GM21515 (cell line): ENCODE measurements around the gene ABHD5.

ENCODE experiments used
- ATAC-seq: cut with Tn5 transposase; IDR thresholded peaks from one replicate; pipeline ENCODE4 v1.9.1; 2021; ENCODE audit not compliant: unreplicated experiment

Gene ABHD5

GRCh38 chr3:43710607-43711006 is 19.9 kb downstream of the ABHD5 start:
- no peak for ATAC-seq

- no peak for ATAC-seq
Measured at GRCh38 chr3:43718296-43718695, 27.6 kb downstream of the ABHD5 start.

DNA sequence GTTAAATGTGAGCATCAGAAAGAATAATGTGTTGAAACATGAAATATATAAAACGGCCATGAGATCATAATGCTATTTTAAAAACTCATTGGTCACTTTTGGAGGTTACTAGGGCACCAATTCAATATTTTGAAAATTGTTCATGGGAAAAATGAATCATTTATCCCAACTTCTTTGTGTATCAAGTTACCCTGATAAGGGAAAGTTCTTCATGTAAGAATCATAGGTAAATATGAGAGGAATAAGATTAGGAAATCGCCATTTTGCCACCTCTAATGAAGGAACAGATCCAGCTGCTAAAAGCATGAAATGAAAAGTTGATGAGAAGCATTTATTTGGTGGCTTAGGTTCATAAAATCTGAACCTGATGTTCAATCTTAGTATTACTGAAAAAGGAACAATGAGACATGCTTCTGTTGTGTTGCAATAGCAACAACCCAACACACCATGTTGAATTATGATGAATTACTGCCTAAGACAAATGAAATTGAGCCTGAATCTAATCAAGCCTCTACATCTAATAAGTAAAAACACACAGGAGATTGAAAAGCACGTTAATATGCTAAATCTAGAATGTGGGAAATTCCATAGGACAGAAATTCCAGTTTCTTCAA is 32.5 kb downstream of the ABHD5 start:
- ATAC-seq = no peak

- no peak for ATAC-seq
Measured at GRCh38 chr3:43726521-43726920, 35.8 kb downstream of the ABHD5 start.

GRCh38 chr3:43727930-43728329 is 37.2 kb downstream of the ABHD5 start:
- no peak for ATAC-seq

GRCh38 chr3:43728476-43728875 is 37.7 kb downstream of the ABHD5 start:
- no peak for ATAC-seq

- ATAC-seq = no peak
Measured at GRCh38 chr3:43728947-43729346, 38.2 kb downstream of the ABHD5 start.

- no peak for ATAC-seq
Measured at GRCh38 chr3:43729707-43730414, 39.1 kb downstream of the ABHD5 start.

DNA sequence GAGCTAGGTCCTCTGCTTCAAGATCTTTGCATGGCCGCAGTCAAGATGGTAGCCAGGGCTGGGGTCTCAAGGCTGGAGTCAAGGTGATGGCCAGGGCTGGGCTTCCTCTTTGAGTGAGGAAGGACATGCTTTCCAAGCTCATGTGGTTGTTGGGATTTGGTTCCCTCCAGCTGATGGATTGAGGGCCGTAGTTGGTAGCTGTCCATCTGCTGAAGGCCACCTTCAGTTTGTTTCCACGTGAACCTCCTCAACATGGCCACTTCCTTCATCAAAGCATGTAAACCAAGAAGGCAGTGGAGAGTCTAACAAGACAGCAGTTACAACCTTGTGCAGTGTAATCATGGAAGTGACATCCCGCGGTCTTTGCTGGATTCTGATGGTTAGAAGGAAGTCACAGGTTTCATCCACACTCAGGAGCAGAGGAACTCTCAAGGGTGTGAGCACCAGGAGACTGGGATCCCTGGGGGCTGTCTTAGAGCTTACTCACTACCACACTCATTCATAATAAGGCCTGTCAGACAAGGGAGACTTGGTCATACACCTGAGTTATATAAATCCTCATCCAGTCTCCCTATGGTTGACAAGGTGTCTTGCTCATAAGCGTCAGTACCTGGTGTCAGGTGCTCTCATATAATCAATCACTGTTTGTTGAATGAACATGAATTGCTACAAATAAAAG is 42.1 kb downstream of the ABHD5 start:
- no peak for ATAC-seq

DNA sequence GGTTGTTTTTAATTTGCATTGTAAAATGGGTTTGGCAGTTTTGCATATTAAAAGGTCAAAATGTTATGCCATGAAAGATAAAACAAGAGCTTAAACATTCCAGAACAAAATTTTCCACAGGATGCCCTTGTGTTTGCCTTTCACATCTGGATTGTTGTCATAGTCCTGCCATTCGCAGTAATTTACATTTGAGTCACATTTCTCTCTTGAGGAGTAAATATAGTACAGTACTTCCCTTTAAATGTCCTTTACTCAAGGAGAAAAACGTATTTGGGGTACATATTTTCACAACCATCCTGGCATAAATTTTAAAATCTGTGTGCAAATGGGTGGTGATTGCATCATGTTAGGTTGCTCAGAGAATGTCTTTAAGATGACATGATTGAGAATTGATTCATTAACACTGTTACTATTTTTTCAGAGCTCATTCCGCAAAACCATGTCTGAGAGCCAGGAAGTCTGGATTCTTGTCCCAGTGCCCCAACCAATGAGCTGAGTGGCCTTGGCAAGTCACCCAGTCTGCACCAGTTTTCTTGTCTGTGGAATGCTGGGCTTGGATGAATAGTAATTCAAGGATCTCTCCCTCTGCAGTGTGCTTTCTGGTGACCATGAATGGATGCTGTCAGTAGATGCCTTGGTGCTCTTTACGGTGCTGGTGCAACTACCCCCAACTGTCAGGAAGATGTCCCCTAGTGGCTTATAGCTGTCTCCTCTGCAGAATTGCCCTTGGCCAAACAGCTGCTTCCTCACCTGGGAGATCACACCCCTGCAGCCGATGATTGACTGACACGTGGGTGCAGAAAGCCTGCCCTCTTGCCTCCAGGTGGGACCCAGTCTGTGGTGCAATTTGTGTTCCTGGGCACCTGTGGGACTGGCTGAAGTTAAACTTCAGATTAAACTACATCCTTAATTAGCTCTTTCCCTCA is 43.0 kb downstream of the ABHD5 start:
- ATAC-seq = no peak

GRCh38 chr3:43734685-43735084 is 43.9 kb downstream of the ABHD5 start:
- ATAC-seq = no peak

GRCh38 chr3:43735618-43736017 is 44.9 kb downstream of the ABHD5 start:
- ATAC-seq = no peak

GRCh38 chr3:43736558-43737440 is 46.1 kb downstream of the ABHD5 start:
- no peak for ATAC-seq

GRCh38 chr3:43738305-43738704 is 47.6 kb downstream of the ABHD5 start:
- no peak for ATAC-seq

GRCh38 chr3:43742920-43743319 is 52.2 kb downstream of the ABHD5 start:
- ATAC-seq = no peak

DNA sequence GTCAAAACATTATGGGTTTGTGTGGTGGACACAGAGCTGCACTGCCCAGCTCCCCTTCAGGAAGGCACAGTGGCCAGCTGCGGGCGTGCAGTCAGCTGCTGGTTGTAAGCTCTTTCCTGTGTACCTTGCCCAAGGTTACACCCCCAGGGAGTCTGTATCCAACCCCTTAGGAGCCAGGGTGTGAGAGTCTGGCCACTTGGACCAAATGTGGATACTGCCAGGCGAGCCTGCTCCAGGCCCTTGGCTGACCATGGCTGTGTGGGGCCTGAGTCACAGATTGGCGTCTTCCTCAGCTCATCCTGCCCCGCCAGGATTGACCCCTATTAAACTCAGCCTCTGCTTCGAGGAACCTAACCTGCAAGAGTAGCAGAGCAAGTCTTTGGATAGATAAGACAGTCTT is 56.9 kb downstream of the ABHD5 start:
- ATAC-seq = no peak

GRCh38 chr3:43748179-43748578 is 57.4 kb downstream of the ABHD5 start:
- ATAC-seq = no peak

DNA sequence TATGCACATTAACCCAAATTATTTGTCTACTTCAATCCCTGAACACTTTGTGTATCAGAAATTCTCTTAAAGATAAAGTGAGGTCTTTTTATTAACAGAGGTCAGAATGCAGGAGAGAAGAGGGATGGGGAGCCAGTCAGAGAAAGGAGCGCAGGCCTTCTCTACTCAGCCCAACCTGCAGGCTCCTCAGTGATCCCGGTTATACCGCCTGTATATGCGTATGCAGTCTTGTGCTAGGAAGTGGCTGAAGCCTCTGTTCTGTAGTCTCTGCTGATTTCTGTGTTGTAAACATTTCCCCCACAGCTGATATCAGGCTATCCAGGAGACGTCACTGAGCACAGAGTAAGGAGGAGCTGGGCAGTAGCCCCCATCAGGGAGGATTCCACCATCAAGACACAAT is 57.9 kb downstream of the ABHD5 start:
- ATAC-seq = no peak

DNA sequence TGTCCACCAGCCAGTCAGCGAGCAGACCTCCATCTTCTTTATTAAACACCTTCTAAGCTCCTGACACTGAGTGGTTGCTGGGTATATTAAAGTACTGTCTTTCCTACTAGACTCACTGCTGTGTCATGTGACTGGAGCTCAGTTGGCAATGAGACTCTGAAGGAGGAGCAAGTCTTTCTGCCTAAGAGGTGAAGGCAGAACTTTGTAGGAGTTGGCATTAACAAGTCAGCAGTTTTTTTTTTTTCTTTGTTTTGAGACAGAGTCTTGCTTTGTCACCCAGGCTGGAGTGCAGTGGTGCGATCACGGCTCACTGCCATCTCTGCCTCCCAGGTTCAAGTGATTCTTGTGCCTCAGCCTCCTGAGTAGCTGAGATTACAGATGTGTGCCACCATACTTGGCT is 62.2 kb downstream of the ABHD5 start:
- no peak for ATAC-seq
